ENCODE results near the gene PGBD4. TPM values are rescaled to one million over a fixed set of nuclear protein-coding genes. Genes with fewer than 3 reads are reported as not detected.

The PGBD4 gene
- total and polyA plus RNA-seq, 2 experiments from 2014 or later = 0.37 to 1.7 TPM

DNA sequence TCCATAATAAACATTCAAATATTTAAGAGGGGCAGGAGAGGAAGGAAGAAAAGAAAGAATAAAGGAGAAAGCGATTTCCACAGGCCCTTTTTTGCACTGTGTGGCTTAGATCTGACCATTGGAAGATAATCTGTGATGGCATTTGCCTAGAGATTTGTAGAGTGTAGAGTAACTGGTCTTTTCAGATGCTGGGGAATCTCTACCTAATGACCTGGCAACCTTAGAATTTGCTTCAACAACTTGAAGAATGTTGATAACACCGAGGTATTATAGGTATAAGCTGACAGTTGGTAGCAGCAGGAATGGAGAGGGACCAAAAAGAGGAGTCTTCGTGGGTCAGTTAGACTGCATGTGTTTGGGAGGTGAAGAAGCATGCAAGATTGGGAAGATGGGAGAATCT is 41.9 kb upstream of the PGBD4 start:
- DNase-seq (ENCODE audit: low read depth in 1 of 2, low spot score in 1 of 2) = no peak
- no peak for TF ChIP-seq CTCF (IDR thresholded peaks at IDR 0.05; ENCODE audit: low read depth, low read length)
- Histone ChIP-seq H3K36me3 (no peaks in the 10 kb centered on the region), H3K27me3 (no peaks in the 10 kb centered on the region), H3K4me1 (ENCODE audit: low read depth) (no peaks in the 10 kb centered on the region), H3K9me3 (ENCODE audit: low read depth) (no peaks in the 10 kb centered on the region), H3K27ac (no peak overlapping the region), H3K4me3 (no peak overlapping the region)

DNA sequence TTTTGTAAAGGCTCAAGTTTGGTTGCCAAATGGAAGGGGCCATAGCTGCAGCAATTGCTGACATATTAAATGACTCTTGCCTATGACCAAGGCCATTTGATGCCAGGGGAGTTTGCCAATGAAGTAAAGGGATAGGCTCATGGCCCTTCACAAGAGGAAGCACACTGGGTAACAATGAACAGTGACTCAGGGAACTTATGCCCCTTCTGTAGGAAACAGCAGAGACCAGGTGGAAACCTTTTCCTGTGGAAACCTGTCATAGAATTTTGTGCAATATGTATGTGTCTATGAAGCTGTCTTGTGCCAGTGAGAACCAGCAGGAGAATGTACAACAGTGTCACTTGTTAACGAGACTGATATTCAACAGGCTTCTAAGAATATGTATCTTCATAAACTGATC is 37.4 kb upstream of the PGBD4 start:
- Histone ChIP-seq H3K4me3 (no peak overlapping the region), H3K27ac (no peak overlapping the region), H3K36me3 (no peaks in the 10 kb centered on the region), H3K9me3 (ENCODE audit: low read depth) (no peaks in the 10 kb centered on the region), H3K4me1 (ENCODE audit: low read depth) (no peaks in the 10 kb centered on the region), H3K27me3 (no peaks in the 10 kb centered on the region)
- no peak for TF ChIP-seq CTCF (IDR thresholded peaks at IDR 0.05; ENCODE audit: low read depth, low read length)
- DNase-seq (ENCODE audit: low read depth in 1 of 2, low spot score in 1 of 2) = no peak

DNA sequence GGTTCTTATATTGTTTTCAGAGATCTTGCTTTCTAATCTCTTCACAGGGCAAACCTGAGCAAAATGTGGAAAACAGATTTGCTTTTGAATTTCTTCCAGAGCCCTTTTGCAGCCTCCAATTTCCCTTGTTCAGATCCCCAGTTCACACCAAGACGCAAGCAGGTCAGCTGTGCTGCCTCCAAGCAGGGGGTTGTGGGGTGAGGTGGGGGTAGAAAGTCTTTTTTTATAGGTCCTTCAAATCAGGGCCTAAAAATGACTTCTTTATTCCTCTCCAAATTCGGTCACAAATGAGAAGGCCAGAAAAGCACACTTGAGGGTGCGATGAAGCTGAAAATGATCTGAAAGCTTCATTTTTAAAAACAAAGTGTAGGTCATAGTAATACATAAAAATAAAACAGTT is 36.6 kb upstream of the PGBD4 start:
- TF ChIP-seq CTCF (IDR thresholded peaks at IDR 0.05; ENCODE audit: low read depth, low read length) = no peak
- Histone ChIP-seq H3K4me3 (no peak overlapping the region), H3K27me3 (no peaks in the 10 kb centered on the region), H3K36me3 (no peaks in the 10 kb centered on the region), H3K4me1 (ENCODE audit: low read depth) (no peaks in the 10 kb centered on the region), H3K27ac (no peak overlapping the region), H3K9me3 (ENCODE audit: low read depth) (no peaks in the 10 kb centered on the region)
- DNase-seq (ENCODE audit: low read depth in 1 of 2, low spot score in 1 of 2) = no peak

DNA sequence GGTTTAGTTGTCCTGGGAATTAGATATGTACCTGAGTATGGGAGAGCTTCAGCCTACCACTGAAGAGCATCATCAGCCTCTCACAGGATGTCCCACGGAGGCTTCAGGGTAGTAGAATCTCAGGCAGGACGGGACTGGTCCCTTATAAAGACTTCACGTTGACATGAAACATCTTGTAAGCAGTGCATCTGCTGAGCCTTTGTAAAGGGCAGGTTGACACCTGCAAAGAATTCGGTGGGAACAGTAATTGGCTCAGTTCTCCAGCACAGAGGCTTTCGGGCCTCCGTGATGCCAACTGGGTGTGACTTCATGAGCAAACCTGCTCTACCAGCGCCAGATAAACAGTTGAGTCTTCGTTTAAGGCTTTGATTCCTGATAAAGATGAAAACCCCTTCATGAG is 35.9 kb upstream of the PGBD4 start:
- no peak for TF ChIP-seq CTCF (IDR thresholded peaks at IDR 0.05; ENCODE audit: low read depth, low read length)
- H3K27me3 ChIP-seq = no peaks in the 10 kb centered on the region
- no peaks in the 10 kb centered on the region for H3K4me1 ChIP-seq (ENCODE audit: low read depth)
- no peak for DNase-seq (ENCODE audit: low read depth in 1 of 2, low spot score in 1 of 2)
- no peak overlapping the region for H3K27ac ChIP-seq
- no peaks in the 10 kb centered on the region for H3K9me3 ChIP-seq (ENCODE audit: low read depth)
- H3K36me3 ChIP-seq = no peaks in the 10 kb centered on the region
- no peak overlapping the region for H3K4me3 ChIP-seq

DNA sequence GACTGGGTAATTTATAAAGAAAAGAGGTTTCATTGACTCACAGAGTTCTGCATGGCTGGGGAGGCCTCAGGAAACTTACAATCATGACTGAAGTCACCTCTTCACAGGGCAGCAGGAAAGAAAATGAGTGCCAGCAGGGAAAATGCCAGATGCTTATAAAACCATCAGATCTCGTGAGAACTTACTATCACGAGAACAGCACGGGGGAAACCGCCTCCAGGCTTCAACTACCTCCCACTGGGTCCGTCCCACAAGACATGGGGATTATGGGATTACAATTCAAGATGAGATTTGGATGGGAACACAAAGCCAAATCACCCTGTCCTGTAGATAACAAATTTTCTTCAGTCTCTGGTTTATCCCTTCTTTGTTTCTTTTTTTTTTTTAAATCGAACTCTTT is 31.9 kb upstream of the PGBD4 start:
- Histone ChIP-seq H3K4me1 (ENCODE audit: low read depth) (no peaks in the 10 kb centered on the region), H3K36me3 (no peaks in the 10 kb centered on the region), H3K4me3 (no peak overlapping the region), H3K9me3 (ENCODE audit: low read depth) (no peaks in the 10 kb centered on the region), H3K27ac (no peak overlapping the region), H3K27me3 (no peaks in the 10 kb centered on the region)
- DNase-seq (ENCODE audit: low read depth in 1 of 2, low spot score in 1 of 2) = no peak
- no peak for TF ChIP-seq CTCF (IDR thresholded peaks at IDR 0.05; ENCODE audit: low read depth, low read length)

DNA sequence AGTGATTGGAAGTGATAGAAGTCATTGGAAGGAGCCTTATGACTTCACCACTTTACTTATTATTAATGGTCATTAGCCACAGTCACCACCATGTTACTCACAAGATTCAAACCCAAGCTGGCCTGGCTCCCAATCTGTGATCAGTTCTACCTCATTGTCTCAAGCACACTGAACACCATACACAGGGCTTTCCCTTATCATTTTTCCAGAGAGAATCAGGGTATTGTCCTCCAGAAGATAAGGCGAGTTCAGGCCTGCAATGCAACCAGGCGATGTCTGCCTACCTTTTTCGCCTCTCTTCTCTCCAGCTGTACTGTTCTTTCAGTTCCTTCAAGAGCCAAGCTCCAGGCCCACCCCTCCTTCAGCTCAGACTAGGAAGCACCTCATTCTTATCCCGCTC is 25.1 kb upstream of the PGBD4 start:
- TF ChIP-seq CTCF (IDR thresholded peaks at IDR 0.05; ENCODE audit: low read depth, low read length) = no peak
- Histone ChIP-seq H3K36me3 (no peaks in the 10 kb centered on the region), H3K27me3 (no peaks in the 10 kb centered on the region), H3K4me3 (no peak overlapping the region), H3K4me1 (ENCODE audit: low read depth) (no peaks in the 10 kb centered on the region), H3K27ac (no peak overlapping the region), H3K9me3 (ENCODE audit: low read depth) (no peaks in the 10 kb centered on the region)
- no peak for DNase-seq (ENCODE audit: low read depth in 1 of 2, low spot score in 1 of 2)

Measured in cardiac muscle cell (in vitro differentiated cells and primary cell).